Kidney (tissue), 14 donors: ENCODE data around the gene PPP1R14B. TPM values are rescaled to one million over a fixed set of nuclear protein-coding genes. Genes with fewer than 3 reads are reported as not detected.

Source experiments
- DNase-seq, 5 donors: peaks; one replicate each; pipeline ENCODE4 v3.0.0-alpha.2; 2013 to 2020
- FAIRE-seq: peaks from 2 replicates; lab custom pipeline; 2012; peaks lifted over from hg19 to GRCh38; lab: Jason Lieb, UNC
- H3K27ac ChIP-seq, 2 donors: one replicate each; pipeline ENCODE4 v1.7.0; 2013; ENCODE audit warnings: low read depth in 2 of 2, low read length in 2 of 2, inconsistent platforms in 1 of 2
- H3K27me3 ChIP-seq: one replicate; pipeline ENCODE4 v1.7.1; 2013; ENCODE audit warnings: low read length, inconsistent platforms; ENCODE audit not compliant: control insufficient read depth, insufficient read depth
- H3K36me3 ChIP-seq, 3 donors: one replicate each; pipeline versions ENCODE4 v1.7.0 to v1.7.1; 2013; ENCODE audit warnings: low read length in 3 of 3, control low read depth in 1 of 3, inconsistent platforms in 1 of 3; ENCODE audit not compliant: insufficient read depth in 3 of 3, control insufficient read depth in 2 of 3
- H3K4me1 ChIP-seq, 3 donors: one replicate each; pipeline versions ENCODE4 v1.7.0 to v1.7.1; 2013; ENCODE audit warnings: low read length in 3 of 3, inconsistent platforms in 1 of 3, low read depth in 1 of 3; ENCODE audit not compliant: control insufficient read depth in 2 of 3, insufficient read depth in 2 of 3
- H3K4me3 ChIP-seq, 3 donors: one replicate each; pipeline versions ENCODE4 v1.7.0 to v1.8.1; 2013; ENCODE audit warnings: low read length in 3 of 3, control low read depth in 1 of 3, inconsistent platforms in 1 of 3
- H3K9ac ChIP-seq, 3 donors: one replicate each; pipeline versions ENCODE4 v1.7.0 to v1.7.1; 2013; ENCODE audit warnings: low read length in 3 of 3, control low read depth in 1 of 3, inconsistent platforms in 1 of 3
- H3K9me3 ChIP-seq, 3 donors: one replicate each; pipeline versions ENCODE4 v1.7.0 to v1.7.1; 2013; ENCODE audit warnings: low read length in 3 of 3, control low read depth in 1 of 3, inconsistent platforms in 1 of 3; ENCODE audit not compliant: control insufficient read depth in 2 of 3, insufficient read depth in 1 of 3
- CTCF ChIP-seq: IDR thresholded peaks from 3 replicates; pipeline ENCODE4 v1.5.1; 2012; ENCODE audit warnings: mild to moderate bottlenecking, moderate library complexity, borderline replicate concordance; ENCODE audit not compliant: insufficient read depth; ENCODE audit errors: extremely low read depth
- intact Hi-C: fragments of 100-400 bp; cut with DNase I; formaldehyde crosslinking; loops from one replicate; pipeline ENCODE4 v1.11.1; 2022
- polyA plus RNA-seq: library from polyadenylated mRNA; stranded (reverse); fragments of 350-450 nt; fragmentation: Illumina TruSeq; extraction: RNeasy Lipid Tissue Mini Kit (QIAGEN cat#74804); gene quantifications from one replicate; pipeline ENCODE4 v1.2.3, GENCODE V29; 2014; ENCODE audit warnings: low read depth, low replicate concordance; ENCODE audit not compliant: insufficient read depth
- total RNA-seq: library from RNA; stranded (reverse); fragmentation: NEBNext Ultra II Directional; extraction: Animal tissue kit (Norgen Biotek cat#: 25700); gene quantifications from one replicate; pipeline ENCODE4 v1.2.1, GENCODE V29; 2021
- donor health status: control.
- donor health status: control.
- donor health status: control.
- donor health status: control.
- donor health status: control.
- donor health status: DM: yes; HTN: yes; CAD: no.
- donor health status: Normal renal cell carcinoma (clear cell type).

Gene PPP1R14B
- total and polyA plus RNA-seq, 2 donors from 2014 or later, result 86.5 to 145 TPM

- Histone ChIP-seq H3K9ac (peak within 1 kb of the TSS; percentile 62 to 78 (median 77)), H3K4me3 (peak within 1 kb of the TSS; percentile 51 to 77 (median 73)), H3K4me1 (peaks cover 0 to 39% (median 29%) of the 10 kb centered on the region in 3 donors), H3K9me3 (no peaks in the 10 kb centered on the region), H3K27ac (peak within 1 kb of the TSS; percentile 89 to 96), H3K36me3 (no peaks in the 10 kb centered on the region), H3K27me3 (no peaks in the 10 kb centered on the region)
- intact Hi-C loops, result no loop called here
- TF ChIP-seq CTCF, result no peak
- FAIRE-seq (peak; percentile 44), DNase-seq (peak; percentile 96 to 99 (median 98))
Observed at GRCh38 chr11:64230171-64230984, 16.4 kb downstream of the PPP1R14B start, which contains the start of gene DNAJC4. TSS of gene DNAJC4 (plus strand) at chr11:64230548. CDS start at chr11:64230855, 307 bp downstream.

- H3K4me1 ChIP-seq, result peaks cover 0 to 44% (median 27%) of the 10 kb centered on the region in 3 donors
- H3K27me3 ChIP-seq, result no peaks in the 10 kb centered on the region
- TF ChIP-seq CTCF, result no peak
- no peaks in the 10 kb centered on the region for H3K36me3 ChIP-seq
- no peak for DNase-seq
- intact Hi-C loops, result no loop called here
- H3K9me3 ChIP-seq, result no peaks in the 10 kb centered on the region
- peak overlapping the region; percentile 2 to 77 (median 60) for H3K9ac ChIP-seq
- FAIRE-seq, result no peak
- H3K4me3 ChIP-seq, result peak overlapping the region; percentile 37 to 73 (median 50)
- H3K27ac ChIP-seq, result peak overlapping the region; percentile 89 to 96
Observed at GRCh38 chr11:64229744-64230170, 17.0 kb downstream of the PPP1R14B start.

- Histone ChIP-seq H3K4me3 (peak overlapping the region in 1 of 3 donors; percentile 73), H3K36me3 (no peaks in the 10 kb centered on the region), H3K9me3 (no peaks in the 10 kb centered on the region), H3K4me1 (peaks cover 0 to 45% (median 27%) of the 10 kb centered on the region in 3 donors), H3K27ac (peak overlapping the region in 1 of 2 donors; percentile 96), H3K9ac (peak overlapping the region in 1 of 3 donors; percentile 15), H3K27me3 (no peaks in the 10 kb centered on the region)
- intact Hi-C loops, result no loop called here
- FAIRE-seq (no peak), DNase-seq (peak in 1 of 5 donors; percentile 74)
- no peak for TF ChIP-seq CTCF
Observed at GRCh38 chr11:64229090-64229743, 17.5 kb downstream of the PPP1R14B start.
